Measurements from ENCODE around the gene HGS.

HGS gene

DNA sequence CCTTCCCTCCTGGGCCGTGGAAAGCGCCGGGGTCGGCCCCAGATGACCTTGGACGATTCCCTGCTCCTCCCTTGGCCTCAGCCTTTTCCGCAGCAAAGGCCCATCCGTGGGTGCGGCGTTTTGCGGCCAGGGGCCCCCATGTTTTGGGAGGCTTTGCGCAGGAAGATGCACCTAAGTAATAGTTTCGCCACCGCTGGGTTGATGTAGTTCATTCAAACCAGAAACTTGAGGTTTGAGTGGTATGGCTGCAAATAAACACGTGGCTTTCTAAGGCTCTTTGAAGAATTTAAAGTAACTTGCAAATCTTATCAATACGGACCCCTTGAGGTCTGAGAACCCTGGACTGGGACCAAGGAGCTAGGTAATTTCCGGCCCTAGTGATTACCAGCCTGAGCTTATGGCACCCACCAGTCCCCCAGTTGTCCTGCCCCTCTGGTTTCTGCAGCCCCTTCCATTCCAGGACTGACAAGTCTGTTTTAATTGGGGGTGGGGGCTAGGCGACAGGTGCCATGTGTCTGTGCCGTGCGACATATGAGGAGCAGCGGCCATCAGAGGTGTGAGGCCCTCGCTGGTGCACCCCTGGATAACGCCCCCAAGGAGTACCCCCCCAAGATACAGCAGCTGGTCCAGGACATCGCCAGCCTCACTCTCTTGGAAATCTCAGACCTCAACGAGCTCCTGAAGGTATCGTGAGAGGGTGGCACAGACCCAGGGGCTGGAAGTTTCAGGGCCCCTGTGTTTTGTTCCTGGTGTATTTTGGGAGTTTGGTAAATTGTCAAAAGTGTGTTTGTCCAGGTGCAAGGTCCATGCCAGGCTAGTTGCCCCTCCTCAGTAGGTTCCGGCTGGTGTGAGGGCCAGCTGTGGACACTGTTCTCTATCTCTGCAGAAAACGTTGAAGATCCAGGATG, 20.2 kb downstream of the HGS start:
- no peak for DNase-seq (ENCODE audit: low spot score)

DNA sequence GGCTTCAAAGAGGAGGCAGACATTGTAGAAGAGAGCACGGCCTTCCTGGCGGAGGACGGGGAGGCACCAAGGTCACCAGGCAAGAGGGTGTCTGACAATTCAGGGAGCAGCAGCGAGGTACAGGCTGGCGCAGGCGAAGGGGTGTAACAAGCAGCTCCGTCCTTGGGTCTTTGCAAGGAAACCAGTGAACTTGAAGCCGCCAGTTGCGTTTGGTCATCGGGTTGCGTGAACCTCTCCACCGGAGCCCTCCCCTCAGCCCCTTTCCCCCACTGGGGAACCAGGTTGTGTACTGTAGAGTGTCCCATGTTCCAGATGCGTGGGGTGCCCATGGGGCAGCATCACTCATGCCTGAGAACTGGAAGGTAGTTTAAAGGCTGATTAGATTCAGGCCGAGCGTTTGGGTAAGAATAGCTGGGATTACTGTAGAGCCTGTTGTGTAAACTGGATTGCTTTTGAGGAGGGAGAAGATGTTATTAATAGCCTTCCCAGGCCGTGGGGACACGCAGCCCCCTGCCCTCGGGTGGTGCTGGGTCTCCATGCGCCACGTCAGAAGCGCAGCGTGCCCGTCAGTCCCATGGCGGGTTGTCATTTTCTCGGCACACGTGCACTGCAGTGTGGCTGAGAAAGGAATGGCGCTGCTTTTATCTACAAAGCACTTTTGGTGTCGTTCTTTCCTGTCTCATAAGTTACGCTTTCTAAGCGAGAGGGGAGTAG, 21.9 kb downstream of the HGS start:
- no peak for DNase-seq (ENCODE audit: low spot score)

DNA sequence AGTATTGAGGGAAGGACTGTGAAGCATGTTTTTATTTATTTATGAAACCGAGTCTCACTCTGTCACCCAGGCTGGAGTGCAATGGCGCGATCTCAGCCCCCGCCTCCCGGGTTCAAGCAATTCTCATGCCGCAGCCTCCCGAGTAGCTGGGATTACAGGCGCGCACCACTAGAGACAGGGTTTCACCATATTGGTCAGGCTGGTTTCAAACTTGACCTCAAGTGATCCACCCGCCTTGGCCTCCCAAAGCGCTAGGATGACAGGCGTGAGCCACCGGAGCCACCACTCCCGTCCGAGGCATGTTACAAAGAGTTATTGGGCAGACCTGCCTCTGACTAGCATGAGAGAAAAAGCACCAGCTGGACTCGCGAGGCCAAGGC, 22.4 kb downstream of the HGS start:
- DNase-seq (ENCODE audit: low spot score) = no peak

DNA sequence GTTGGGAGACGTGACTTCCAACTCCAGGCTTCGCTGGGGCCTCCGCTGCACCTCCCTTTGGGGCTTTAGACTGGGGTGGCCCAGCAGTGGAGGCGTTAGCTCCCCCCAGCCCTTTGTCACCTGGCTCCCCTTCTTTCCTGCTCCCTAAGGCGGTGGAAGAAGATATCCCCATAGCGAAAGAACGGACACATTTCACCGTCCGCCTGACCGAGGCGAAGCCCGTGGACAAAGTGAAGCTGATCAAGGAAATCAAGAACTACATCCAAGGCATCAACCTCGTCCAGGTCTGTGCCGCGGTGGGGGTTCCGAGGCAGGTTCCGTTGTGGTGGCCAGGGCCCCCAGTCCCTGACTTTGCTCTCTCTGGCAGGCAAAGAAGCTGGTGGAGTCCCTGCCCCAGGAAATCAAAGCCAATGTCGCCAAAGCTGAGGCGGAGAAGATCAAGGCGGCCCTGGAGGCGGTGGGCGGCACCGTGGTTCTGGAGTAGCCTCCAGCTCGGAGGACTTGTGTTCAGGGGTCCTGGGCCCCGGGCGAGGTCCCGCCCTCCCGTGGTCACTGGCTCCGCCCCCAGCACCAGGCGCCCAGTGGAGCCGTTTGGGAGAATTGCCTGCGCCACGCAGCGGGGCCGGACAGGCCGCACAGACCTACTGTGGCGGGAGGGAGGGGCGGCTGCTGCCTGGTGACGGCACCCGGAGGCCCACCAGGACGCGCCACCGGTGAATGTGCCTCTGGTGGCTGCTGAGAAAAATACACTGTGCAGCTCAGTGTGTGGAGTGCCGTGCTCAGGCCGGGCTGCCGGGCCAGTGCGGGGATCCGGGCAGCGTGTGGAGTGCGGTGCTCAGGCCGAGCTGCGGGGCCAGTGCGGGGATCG, 23.2 kb downstream of the HGS start:
- DNase-seq (ENCODE audit: low spot score) = no peak

- DNase-seq (ENCODE audit: low spot score) = no peak
Observed at GRCh38 chr17:81707725-81708646, 24.2 kb downstream of the HGS start.

GRCh38 chr17:81708739-81709185, 25.0 kb downstream of the HGS start:
- no peak for DNase-seq (ENCODE audit: low spot score)

DNA sequence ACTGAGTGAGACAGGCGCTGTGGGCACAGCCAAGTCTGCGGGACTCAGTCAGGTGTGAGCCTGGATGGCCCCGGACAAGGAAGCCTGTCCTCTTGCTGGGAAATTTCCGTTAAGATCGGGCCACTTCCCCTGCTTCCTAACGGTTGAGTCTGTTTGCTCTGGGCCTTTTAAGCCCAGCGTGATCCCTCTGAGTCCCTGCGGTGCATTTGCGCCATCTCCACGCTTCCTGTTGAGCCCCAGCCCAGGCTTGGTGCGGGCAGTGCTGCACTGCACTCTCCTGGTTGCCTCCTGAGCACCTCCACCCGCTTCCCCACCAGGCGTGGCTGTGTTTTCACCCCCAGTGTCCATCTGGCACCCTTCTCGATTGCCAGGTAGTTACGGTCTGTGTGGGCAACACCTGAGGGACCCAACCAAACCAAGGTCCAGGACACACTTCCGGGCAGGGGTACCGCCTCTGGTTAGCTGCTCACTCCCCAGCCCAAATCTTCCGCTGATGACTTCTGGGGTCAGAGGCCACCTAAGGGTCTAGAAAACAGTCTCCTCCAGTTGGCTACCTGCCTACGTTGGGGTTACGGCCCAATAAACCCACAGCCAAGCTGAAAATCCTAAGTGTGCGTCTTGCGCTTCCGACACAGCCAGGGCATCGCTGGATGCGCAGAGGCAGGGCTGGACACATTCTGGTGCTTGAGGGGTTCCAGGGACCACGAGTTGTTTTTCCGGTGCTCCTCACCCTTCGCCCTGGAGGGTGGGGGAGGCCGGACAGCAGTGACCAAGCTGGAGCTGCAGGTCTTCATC, 26.9 kb downstream of the HGS start:
- no peak for DNase-seq (ENCODE audit: low spot score)

GRCh38 chr17:81711814-81712467, 28.1 kb downstream of the HGS start, which contains the start of gene SLC25A10:
TSS of gene SLC25A10 (plus strand) at chr17:81712284. CDS start at chr17:81712427, 143 bp downstream.
- DNase-seq (ENCODE audit: low spot score) = peak; percentile 92

GRCh38 chr17:81712468-81713003, 28.7 kb downstream of the HGS start:
- DNase-seq (ENCODE audit: low spot score) = peak; percentile 84

- no peak for DNase-seq (ENCODE audit: low spot score)
Observed at GRCh38 chr17:81713004-81713555, 29.3 kb downstream of the HGS start.

DNA sequence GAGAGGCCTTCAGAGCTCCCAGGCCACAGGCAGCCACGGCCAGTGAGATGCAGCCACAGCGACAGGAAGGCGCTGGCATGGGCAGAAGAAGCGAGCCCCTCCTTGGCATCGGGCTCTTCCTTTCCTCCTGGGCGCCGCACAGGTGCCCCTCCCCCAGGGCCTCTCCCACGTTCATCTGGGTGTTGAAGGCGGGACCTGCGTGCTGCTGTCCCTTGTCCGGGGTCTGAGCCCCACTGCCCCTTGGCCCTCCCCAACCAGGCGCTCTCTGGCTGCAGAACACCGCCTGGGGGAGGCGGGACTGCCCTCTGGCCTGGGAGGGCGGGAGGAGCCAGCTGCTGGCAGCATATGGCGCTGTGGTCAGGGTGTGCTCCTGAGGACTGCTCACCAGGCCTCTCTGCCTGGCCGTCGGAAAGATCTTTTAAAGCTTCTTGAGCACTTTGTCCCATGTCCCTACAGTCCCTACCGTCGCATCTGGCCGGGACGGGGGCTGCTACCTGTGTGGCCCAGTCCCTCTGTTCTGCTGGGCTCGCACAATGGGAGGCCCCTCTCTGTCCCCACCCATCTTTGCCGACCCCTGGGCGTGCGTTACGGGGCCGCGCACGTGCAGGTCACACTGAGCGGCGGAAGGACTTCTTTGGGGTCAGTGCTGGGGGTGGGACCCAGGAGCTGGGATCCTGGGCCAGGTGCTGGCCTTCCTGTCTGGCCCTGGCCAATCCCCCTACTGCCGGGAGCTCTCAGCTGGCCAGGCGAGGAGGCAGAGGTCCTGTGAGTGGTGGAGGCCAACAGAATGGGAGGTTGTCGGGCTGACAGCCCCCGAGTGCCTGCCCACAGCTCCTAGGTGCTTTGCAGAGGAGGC, 30.0 kb downstream of the HGS start:
- no peak for DNase-seq (ENCODE audit: low spot score)

DNA sequence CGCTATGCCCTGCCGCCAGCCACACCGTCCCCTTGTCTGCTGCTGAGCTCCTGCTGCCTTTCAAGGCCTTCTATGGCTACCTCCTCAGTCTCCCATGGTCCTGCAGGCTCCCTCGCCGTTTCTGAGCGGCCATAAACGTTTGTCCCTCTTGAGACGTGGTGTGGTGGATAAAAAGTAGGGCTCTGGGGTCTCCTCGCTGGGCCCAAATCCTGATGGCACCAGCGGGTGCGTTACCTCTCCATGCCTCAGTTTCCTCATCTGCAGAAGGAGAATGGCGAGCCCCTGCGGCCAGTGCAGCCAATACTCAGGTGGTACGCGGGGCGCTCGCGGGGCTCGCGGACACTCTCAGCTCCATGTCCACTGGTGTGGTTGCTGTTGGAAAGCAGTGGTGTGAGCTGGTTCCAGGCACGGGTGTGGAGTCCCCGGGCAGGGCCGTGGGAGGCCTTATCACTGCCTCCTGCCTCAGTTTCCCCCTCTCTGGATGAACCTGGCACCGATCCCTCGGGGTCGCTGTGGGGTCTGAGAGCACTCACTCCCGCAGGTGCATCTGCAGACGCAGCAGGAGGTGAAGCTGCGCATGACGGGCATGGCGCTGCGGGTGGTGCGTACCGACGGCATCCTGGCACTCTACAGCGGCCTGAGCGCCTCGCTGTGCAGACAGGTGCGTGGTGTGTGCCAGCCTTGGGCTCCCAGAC, 30.7 kb downstream of the HGS start:
- DNase-seq (ENCODE audit: low spot score) = no peak

DNA sequence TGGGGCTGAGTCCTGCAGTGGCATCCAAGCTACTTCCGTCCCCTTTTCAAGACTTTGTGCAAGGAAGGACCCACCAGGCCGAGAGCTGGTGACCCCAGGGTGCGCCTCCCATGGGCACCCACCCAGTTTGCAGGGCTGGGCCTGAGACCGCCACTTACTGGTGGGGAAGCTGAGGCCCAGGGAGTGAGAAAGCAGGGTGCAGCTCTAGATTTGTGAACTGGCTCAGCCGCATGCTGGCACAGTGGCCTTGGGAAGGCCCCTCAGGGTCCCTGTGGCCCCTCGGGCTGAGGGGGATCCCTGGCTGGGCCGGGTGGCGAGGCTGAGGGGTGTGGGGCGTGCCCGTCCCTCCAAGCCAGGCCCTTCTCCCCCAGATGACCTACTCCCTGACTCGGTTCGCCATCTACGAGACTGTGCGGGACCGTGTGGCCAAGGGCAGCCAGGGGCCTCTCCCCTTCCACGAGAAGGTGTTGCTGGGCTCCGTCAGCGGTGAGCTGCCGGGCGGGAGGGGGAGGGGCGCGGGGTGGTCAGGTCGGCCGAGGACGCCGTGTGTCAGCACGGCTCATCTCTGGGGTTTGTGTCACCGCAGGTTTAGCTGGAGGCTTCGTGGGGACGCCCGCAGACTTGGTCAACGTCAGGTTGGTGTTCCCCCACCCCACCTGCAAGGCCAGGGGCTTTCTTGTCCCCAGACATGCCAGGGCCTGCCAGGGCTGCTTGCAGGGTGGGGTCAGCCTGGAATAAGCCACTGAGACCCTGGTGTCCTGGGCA, 31.5 kb downstream of the HGS start:
- DNase-seq (ENCODE audit: low spot score) = no peak

GRCh38 chr17:81715872-81716673, 32.3 kb downstream of the HGS start:
- no peak for DNase-seq (ENCODE audit: low spot score)

DNA sequence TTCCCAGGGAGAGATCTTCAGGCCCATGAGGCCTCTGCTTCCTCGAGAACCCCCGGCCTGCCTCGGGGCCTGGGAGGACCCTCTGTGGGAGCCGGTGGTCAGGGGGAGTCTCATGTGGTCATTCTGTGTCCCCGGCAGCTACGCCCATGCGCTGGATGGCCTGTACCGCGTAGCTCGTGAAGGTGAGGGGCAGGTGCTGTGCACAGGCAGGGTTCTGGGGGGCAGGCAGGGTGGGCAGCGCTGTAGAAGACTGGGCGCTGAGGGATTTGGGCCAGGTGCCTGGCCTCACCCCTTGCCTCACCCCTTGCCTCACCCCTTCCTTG, 32.8 kb downstream of the HGS start:
- no peak for DNase-seq (ENCODE audit: low spot score)
